Gastroesophageal sphincter (tissue), 4 donors: ENCODE results near the gene HMGB4. TPM values are rescaled to one million over a fixed set of nuclear protein-coding genes. Genes with fewer than 3 reads are reported as not detected.

Experiments used
- ATAC-seq: fragments of 150-250 bp; one replicate; pipeline ENCODE4 v1.9.1; 2016; ENCODE audit warnings: mild to moderate bottlenecking, moderate library complexity
- H3K27ac ChIP-seq, 4 donors: fragments of 200-600 bp; sonication (generic) in 3 of 4; 1 replicate in 3 of 4; 2 replicates in 1 of 4; pipeline ENCODE4 v1.5.1; 2016 to 2019
- H3K27me3 ChIP-seq: fragments of 200-600 bp; sonication (generic); one replicate; pipeline ENCODE4 v1.5.1; 2019
- H3K36me3 ChIP-seq, 2 donors: fragments of 200-600 bp; sonication (generic); one replicate each; pipeline ENCODE4 v1.5.1; 2019; ENCODE audit warnings: control low read depth in 1 of 2
- H3K4me1 ChIP-seq, 3 donors: fragments of 200-600 bp; sonication (generic); 1 replicate in 2 of 3; 2 replicates in 1 of 3; pipeline ENCODE4 v1.5.1; 2016 to 2019; ENCODE audit warnings: control low read depth in 2 of 3
- H3K4me3 ChIP-seq, 2 donors: fragments of 200-600 bp; sonication (generic); one replicate each; pipeline ENCODE4 v1.5.1; 2019; ENCODE audit warnings: mild to moderate bottlenecking in 1 of 2, moderate library complexity in 1 of 2
- H3K9me3 ChIP-seq, 3 donors: fragments of 200-600 bp; sonication (generic); one replicate each; pipeline ENCODE4 v1.5.1; 2017 to 2019; ENCODE audit warnings: control low read depth in 2 of 3
- EP300 ChIP-seq: sonication (generic); formaldehyde crosslinking; IDR thresholded peaks from one replicate; pipeline ENCODE4 v1.6.1; 2017; ENCODE audit warnings: antibody characterized with exemption, mild to moderate bottlenecking
- POLR2A ChIP-seq, 2 donors: fragments of 450-650 bp; IDR thresholded peaks; one replicate each; pipeline ENCODE4 v1.6.1; 2017; ENCODE audit warnings: antibody characterized with exemption in 2 of 2, mild to moderate bottlenecking in 2 of 2, moderate library complexity in 1 of 2
- POLR2AphosphoS5 ChIP-seq: sonication (generic); formaldehyde crosslinking; IDR thresholded peaks from one replicate; pipeline ENCODE4 v1.6.1; 2017; ENCODE audit warnings: antibody characterized with exemption
- WGBS, 2 donors: methylation state at CpG; one replicate each; pipeline ENCODE4 v1.1.5; 2018; ENCODE audit warnings: low coverage in 1 of 2; 5-methylcytosine and 5-hydroxymethylcytosine counted together
- total RNA-seq, 4 donors: library from RNA; depleted of rRNA; stranded (reverse); fragments of >200 nt; gene quantifications; one replicate each; pipeline ENCODE4 v1.1.0, GENCODE V29; 2016
- TF ChIP-seq, protein P1 (sequence below), 4 experiments: fragments of 200-600 bp in 2 of 4; fragments of 450-650 bp in 2 of 4; sonication (generic) in 1 of 4; IDR thresholded peaks; one replicate each; pipeline ENCODE4 v1.5.1; 2017 to 2019; ENCODE audit warnings: antibody characterized with exemption in 4 of 4, mild to moderate bottlenecking in 2 of 4, moderate library complexity in 2 of 4

The HMGB4 gene
- total RNA-seq, 4 donors from 2014 or later, result not detected

DNA sequence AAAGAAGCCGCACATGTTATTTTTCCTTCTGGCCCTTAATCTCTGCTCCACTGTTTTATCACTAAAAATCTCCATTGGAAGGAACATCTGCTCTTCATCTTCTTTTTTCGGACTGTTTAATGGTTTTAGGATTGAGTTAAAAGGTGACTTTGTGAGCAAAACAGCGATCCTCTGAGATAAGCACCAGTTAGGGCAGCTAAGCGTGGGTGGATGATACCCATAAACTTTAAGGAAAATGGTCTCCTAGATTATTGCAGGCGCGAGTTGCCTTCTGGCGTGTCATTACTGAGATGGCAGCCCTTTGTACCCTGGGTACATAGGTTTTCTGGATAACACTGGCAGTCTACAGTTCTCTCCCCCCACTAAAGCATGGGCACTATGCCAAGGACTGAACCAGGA lies 44.0 kb upstream of the HMGB4 start:
- no peak for ATAC-seq
- H3K27ac ChIP-seq, result no peak overlapping the region
- no peak for TF ChIP-seq POLR2A (IDR thresholded peaks at IDR 0.05)
- no peak for TF ChIP-seq POLR2AphosphoS5
- TF ChIP-seq, protein P1, sequence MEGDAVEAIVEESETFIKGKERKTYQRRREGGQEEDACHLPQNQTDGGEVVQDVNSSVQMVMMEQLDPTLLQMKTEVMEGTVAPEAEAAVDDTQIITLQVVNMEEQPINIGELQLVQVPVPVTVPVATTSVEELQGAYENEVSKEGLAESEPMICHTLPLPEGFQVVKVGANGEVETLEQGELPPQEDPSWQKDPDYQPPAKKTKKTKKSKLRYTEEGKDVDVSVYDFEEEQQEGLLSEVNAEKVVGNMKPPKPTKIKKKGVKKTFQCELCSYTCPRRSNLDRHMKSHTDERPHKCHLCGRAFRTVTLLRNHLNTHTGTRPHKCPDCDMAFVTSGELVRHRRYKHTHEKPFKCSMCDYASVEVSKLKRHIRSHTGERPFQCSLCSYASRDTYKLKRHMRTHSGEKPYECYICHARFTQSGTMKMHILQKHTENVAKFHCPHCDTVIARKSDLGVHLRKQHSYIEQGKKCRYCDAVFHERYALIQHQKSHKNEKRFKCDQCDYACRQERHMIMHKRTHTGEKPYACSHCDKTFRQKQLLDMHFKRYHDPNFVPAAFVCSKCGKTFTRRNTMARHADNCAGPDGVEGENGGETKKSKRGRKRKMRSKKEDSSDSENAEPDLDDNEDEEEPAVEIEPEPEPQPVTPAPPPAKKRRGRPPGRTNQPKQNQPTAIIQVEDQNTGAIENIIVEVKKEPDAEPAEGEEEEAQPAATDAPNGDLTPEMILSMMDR (IDR thresholded peaks at IDR 0.05), result no peak
- no peak for TF ChIP-seq EP300
- WGBS, 2 donors, result 70 to 100% methylated on average over 1 to 7 of the region's 7 CpGs
- H3K36me3 ChIP-seq, result no peaks in the 10 kb centered on the region
- no peaks in the 10 kb centered on the region for H3K4me1 ChIP-seq
- peaks cover 8% of the 10 kb centered on the region for H3K27me3 ChIP-seq
- no peaks in the 10 kb centered on the region for H3K9me3 ChIP-seq
- H3K4me3 ChIP-seq, result no peak overlapping the region

GRCh38 chr1:33820804-33821203 lies 43.1 kb upstream of the HMGB4 start:
- no peak overlapping the region for H3K4me3 ChIP-seq
- TF ChIP-seq POLR2AphosphoS5, result no peak
- TF ChIP-seq EP300, result no peak
- TF ChIP-seq, protein P1 (IDR thresholded peaks at IDR 0.05), result no peak
- TF ChIP-seq POLR2A (IDR thresholded peaks at IDR 0.05), result no peak
- 69 to 72% methylated on average over 4 of the region's 5 CpGs for WGBS, 2 donors
- H3K36me3 ChIP-seq, result no peaks in the 10 kb centered on the region
- H3K27me3 ChIP-seq, result peaks cover 7% of the 10 kb centered on the region
- no peak overlapping the region for H3K27ac ChIP-seq
- H3K4me1 ChIP-seq, result no peaks in the 10 kb centered on the region
- no peaks in the 10 kb centered on the region for H3K9me3 ChIP-seq
- no peak for ATAC-seq

DNA sequence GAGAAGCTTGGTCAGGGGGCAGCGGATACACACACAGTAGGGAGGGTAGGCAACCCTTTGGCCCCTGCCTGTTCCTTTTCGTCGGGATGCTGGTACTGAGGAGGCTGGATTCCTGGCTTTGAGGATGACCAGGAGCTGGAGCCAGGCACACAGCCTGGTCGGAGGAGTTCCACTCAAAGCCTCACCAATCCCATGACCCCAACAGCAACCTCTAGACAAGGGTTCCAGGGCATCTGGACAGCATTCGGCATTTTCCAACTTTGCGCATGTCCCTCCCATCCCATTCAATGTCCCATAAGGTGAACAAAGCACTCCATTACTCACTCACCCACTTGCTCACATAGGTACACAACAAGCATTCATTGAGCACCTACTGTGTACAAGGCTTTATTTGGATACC lies 42.6 kb upstream of the HMGB4 start:
- no peaks in the 10 kb centered on the region for H3K4me1 ChIP-seq
- peaks cover 7% of the 10 kb centered on the region for H3K27me3 ChIP-seq
- TF ChIP-seq POLR2A (IDR thresholded peaks at IDR 0.05), result no peak
- TF ChIP-seq EP300, result no peak
- no peak for TF ChIP-seq POLR2AphosphoS5
- TF ChIP-seq, protein P1 (IDR thresholded peaks at IDR 0.05), result no peak
- no peak for ATAC-seq
- no peaks in the 10 kb centered on the region for H3K36me3 ChIP-seq
- H3K4me3 ChIP-seq, result no peak overlapping the region
- WGBS, 2 donors, result 80 to 92% methylated on average over 1 to 2 of the region's 6 CpGs
- H3K9me3 ChIP-seq, result no peaks in the 10 kb centered on the region
- no peak overlapping the region for H3K27ac ChIP-seq

- H3K27me3 ChIP-seq, result peaks cover 7% of the 10 kb centered on the region
- TF ChIP-seq POLR2A (IDR thresholded peaks at IDR 0.05) (no peak), EP300 (no peak), POLR2AphosphoS5 (no peak)
- TF ChIP-seq, protein P1 (IDR thresholded peaks at IDR 0.05), result no peak
- no peaks in the 10 kb centered on the region for H3K4me1 ChIP-seq
- ATAC-seq, result no peak
- no peaks in the 10 kb centered on the region for H3K36me3 ChIP-seq
- H3K4me3 ChIP-seq, result no peak overlapping the region
- 77 to 80% methylated on average over 1 to 3 of the region's 6 CpGs for WGBS, 2 donors
- H3K27ac ChIP-seq, result no peak overlapping the region
- H3K9me3 ChIP-seq, result no peaks in the 10 kb centered on the region
These were observed 41.5 kb upstream of the HMGB4 start for GRCh38 chr1:33822396-33822795.

- no peaks in the 10 kb centered on the region for H3K4me1 ChIP-seq
These were observed 40.5 kb upstream of the HMGB4 start for GRCh38 chr1:33823401-33823800.

More at GRCh38 chr1:33823401-33823800, 40.5 kb upstream of the HMGB4 start:
- H3K9me3 ChIP-seq, result no peaks in the 10 kb centered on the region
- no peak overlapping the region for H3K4me3 ChIP-seq
- TF ChIP-seq POLR2AphosphoS5 (no peak), POLR2A (IDR thresholded peaks at IDR 0.05) (no peak), EP300 (no peak)
- TF ChIP-seq, protein P1 (IDR thresholded peaks at IDR 0.05), result no peak
- H3K36me3 ChIP-seq, result no peaks in the 10 kb centered on the region
- H3K27ac ChIP-seq, result no peak overlapping the region
- peaks cover 7% of the 10 kb centered on the region for H3K27me3 ChIP-seq
- ATAC-seq, result no peak
- 89% methylated on average over 2 of the region's 2 CpGs; no CpG with 5 or more reads in 1 of the 2 donors for WGBS, 2 donors
